Keratinocyte (primary cell): Measurements from ENCODE around the gene MRPL44. TPM values are rescaled to one million over a fixed set of nuclear protein-coding genes. Genes with fewer than 3 reads are reported as not detected.

ENCODE experiments used
- DNase-seq: peaks from one replicate; pipeline ENCODE4 v3.0.0-alpha.2; 2011; ENCODE audit warnings: low read depth, missing footprints, low spot score
- FAIRE-seq: peaks from 2 replicates; lab custom pipeline; 2011; peaks lifted over from hg19 to GRCh38; lab: Jason Lieb, UNC
- H2AFZ ChIP-seq: 2 replicates; pipeline ENCODE4 v1.6.0; 2012; ENCODE audit warnings: low read length, control low read depth, inconsistent platforms; ENCODE audit not compliant: control insufficient read depth
- H3K27ac ChIP-seq: 2 replicates; pipeline ENCODE4 v1.5.1; 2011; ENCODE audit warnings: low read length; ENCODE audit not compliant: control insufficient read depth, insufficient read depth
- H3K27me3 ChIP-seq: 3 replicates; pipeline ENCODE4 v1.6.0; 2011; ENCODE audit warnings: low read length; ENCODE audit not compliant: control insufficient read depth, insufficient read depth; ENCODE audit errors: extremely low read depth
- H3K36me3 ChIP-seq, 2 experiments: 2 replicates in 1 of 2; 3 replicates in 1 of 2; pipeline ENCODE4 v1.5.1; 2011; ENCODE audit warnings: low read length in 2 of 2, mild to moderate bottlenecking in 1 of 2; ENCODE audit not compliant: control insufficient read depth in 2 of 2, insufficient read depth in 2 of 2; ENCODE audit errors: extremely low read depth in 1 of 2
- H3K4me1 ChIP-seq: 3 replicates; pipeline ENCODE4 v1.5.1; 2011; ENCODE audit warnings: low read length; ENCODE audit not compliant: control insufficient read depth, insufficient read depth; ENCODE audit errors: extremely low read depth
- H3K4me2 ChIP-seq: 3 replicates; pipeline ENCODE4 v1.6.0; 2011; ENCODE audit warnings: low read depth, low read length; ENCODE audit not compliant: control insufficient read depth, insufficient read depth; ENCODE audit errors: extremely low read depth
- H3K4me3 ChIP-seq, 3 experiments: fragments of 200-600 bp in 1 of 3; sonication (generic) in 1 of 3; 2 replicates in 2 of 3; 3 replicates in 1 of 3; pipeline ENCODE4 v1.5.1; 2011 to 2016; ENCODE audit warnings: low read length in 3 of 3, mild to moderate bottlenecking in 3 of 3, control low read depth in 2 of 3, inconsistent platforms in 1 of 3, low read depth in 1 of 3, mixed read lengths in 1 of 3, mixed run types in 1 of 3, moderate library complexity in 1 of 3; ENCODE audit not compliant: control insufficient read depth in 2 of 3, insufficient read depth in 2 of 3; ENCODE audit errors: extremely low read depth in 1 of 3
- H3K79me2 ChIP-seq: 2 replicates; pipeline ENCODE4 v1.6.0; 2012; ENCODE audit warnings: low read length; ENCODE audit not compliant: control insufficient read depth, insufficient read depth
- H3K9ac ChIP-seq: 3 replicates; pipeline ENCODE4 v1.6.0; 2011; ENCODE audit warnings: low read length; ENCODE audit not compliant: control insufficient read depth, insufficient read depth; ENCODE audit errors: extremely low read depth
- H3K9me1 ChIP-seq: 3 replicates; pipeline ENCODE4 v1.6.0; 2011; ENCODE audit warnings: low read length; ENCODE audit not compliant: control insufficient read depth, insufficient read depth; ENCODE audit errors: extremely low read depth
- H3K9me3 ChIP-seq: 2 replicates; pipeline ENCODE4 v1.5.1; 2012; ENCODE audit warnings: low read depth, low read length; ENCODE audit not compliant: control insufficient read depth
- H4K20me1 ChIP-seq: 3 replicates; pipeline ENCODE4 v1.6.0; 2011; ENCODE audit warnings: low read length; ENCODE audit not compliant: control insufficient read depth, insufficient read depth; ENCODE audit errors: extremely low read depth
- EZH2 ChIP-seq: IDR thresholded peaks from one replicate; pipeline ENCODE4 v1.6.1; 2012; ENCODE audit warnings: inconsistent platforms, mild to moderate bottlenecking, low read length, moderate library complexity
- dilution Hi-C: fragments of 300-500 bp; cut with MboI; formaldehyde crosslinking; loops from one replicate; pipeline ENCODE4 v1.7.0; 2020; ENCODE audit warnings: low sequenced_read_pairs; ENCODE audit not compliant: extremely low pct_ligation_motif_present
- polyA plus RNA-seq, 5 experiments: library from polyadenylated mRNA; depleted of rRNA in 3 of 5; stranded (reverse) in 3 of 5; stranded (forward) in 1 of 5; unstranded in 1 of 5; fragments of >200 nt; gene quantifications; 1 replicate in 1 of 5; 2 replicates in 3 of 5; 3 replicates in 1 of 5; pipeline versions ENCODE4 v1.2.1 to v1.2.3, GENCODE V29; 2011 to 2012; ENCODE audit warnings: missing spikeins in 2 of 5, low read depth in 1 of 5, low replicate concordance in 1 of 5
- TF ChIP-seq, protein P1 (sequence below), 3 experiments: IDR thresholded peaks in 1 of 3; conservative IDR thresholded peaks in 1 of 3; optimal IDR thresholded peaks in 1 of 3; 2 replicates in 2 of 3; 3 replicates in 1 of 3; pipeline versions ENCODE3 to v1.5.1; 2011; ENCODE audit warnings: low read length in 3 of 3, mild to moderate bottlenecking in 3 of 3, moderate library complexity in 2 of 3, control low read depth in 1 of 3, inconsistent platforms in 1 of 3; ENCODE audit not compliant: insufficient read depth in 2 of 3; ENCODE audit errors: extremely low read depth in 1 of 3

The MRPL44 gene
- polyA plus RNA-seq, 1 donor (not counting 4 experiments of a cell fraction or from before 2014, with no cell fraction given) = 27.1 TPM

GRCh38 chr2:223989206-223989855 is 32.1 kb downstream of the MRPL44 start:
- Histone ChIP-seq H3K79me2 (no peaks in the 10 kb centered on the region), H3K27me3 (no peaks in the 10 kb centered on the region), H3K27ac (no peak overlapping the region), H2AFZ (no peak overlapping the region), H3K9me3 (no peaks in the 10 kb centered on the region), H3K9me1 (no peaks in the 10 kb centered on the region), H3K4me2 (no peak overlapping the region), H3K4me3 (no peak overlapping the region), H3K9ac (no peak overlapping the region), H3K4me1 (no peaks in the 10 kb centered on the region), H4K20me1 (no peaks in the 10 kb centered on the region), H3K36me3 (peaks cover 32 to 40% of the 10 kb centered on the region in 2 experiments)
- dilution Hi-C loops = loop anchor here (25.0 kb wide), 1 partner anchor 298 kb away; no protein-coding TSS in a partner anchor
- TF ChIP-seq, protein P1, sequence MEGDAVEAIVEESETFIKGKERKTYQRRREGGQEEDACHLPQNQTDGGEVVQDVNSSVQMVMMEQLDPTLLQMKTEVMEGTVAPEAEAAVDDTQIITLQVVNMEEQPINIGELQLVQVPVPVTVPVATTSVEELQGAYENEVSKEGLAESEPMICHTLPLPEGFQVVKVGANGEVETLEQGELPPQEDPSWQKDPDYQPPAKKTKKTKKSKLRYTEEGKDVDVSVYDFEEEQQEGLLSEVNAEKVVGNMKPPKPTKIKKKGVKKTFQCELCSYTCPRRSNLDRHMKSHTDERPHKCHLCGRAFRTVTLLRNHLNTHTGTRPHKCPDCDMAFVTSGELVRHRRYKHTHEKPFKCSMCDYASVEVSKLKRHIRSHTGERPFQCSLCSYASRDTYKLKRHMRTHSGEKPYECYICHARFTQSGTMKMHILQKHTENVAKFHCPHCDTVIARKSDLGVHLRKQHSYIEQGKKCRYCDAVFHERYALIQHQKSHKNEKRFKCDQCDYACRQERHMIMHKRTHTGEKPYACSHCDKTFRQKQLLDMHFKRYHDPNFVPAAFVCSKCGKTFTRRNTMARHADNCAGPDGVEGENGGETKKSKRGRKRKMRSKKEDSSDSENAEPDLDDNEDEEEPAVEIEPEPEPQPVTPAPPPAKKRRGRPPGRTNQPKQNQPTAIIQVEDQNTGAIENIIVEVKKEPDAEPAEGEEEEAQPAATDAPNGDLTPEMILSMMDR (optimal IDR thresholded peaks at IDR 0.05 in 1 of 3, IDR thresholded peaks at IDR 0.05 in 1 of 3, conservative IDR thresholded peaks at IDR 0.05 in 1 of 3; ENCODE audit: extremely low read depth in 1 of 3, insufficient read depth in 2 of 3, low read length in 3 of 3) = peak in 1 of 3 experiments; percentile 23
- TF ChIP-seq EZH2 = no peak
- FAIRE-seq (no peak), DNase-seq (no peak)

- FAIRE-seq = no peak
- Histone ChIP-seq H2AFZ (no peak overlapping the region), H3K9ac (no peak overlapping the region), H3K9me1 (no peaks in the 10 kb centered on the region), H3K27me3 (no peaks in the 10 kb centered on the region), H3K79me2 (no peaks in the 10 kb centered on the region), H4K20me1 (no peaks in the 10 kb centered on the region), H3K4me1 (no peaks in the 10 kb centered on the region), H3K4me2 (no peak overlapping the region), H3K9me3 (no peaks in the 10 kb centered on the region), H3K27ac (no peak overlapping the region), H3K4me3 (no peak overlapping the region), H3K36me3 (peaks cover 33 to 40% of the 10 kb centered on the region in 2 experiments)
- dilution Hi-C loops = loop anchor here (25.0 kb wide), 1 partner anchor 297 kb away; no protein-coding TSS in a partner anchor
- no peak for TF ChIP-seq EZH2
- TF ChIP-seq, protein P1 (optimal IDR thresholded peaks at IDR 0.05 in 1 of 3, IDR thresholded peaks at IDR 0.05 in 1 of 3, conservative IDR thresholded peaks at IDR 0.05 in 1 of 3; ENCODE audit: extremely low read depth in 1 of 3, insufficient read depth in 2 of 3, low read length in 3 of 3) = no peak
- DNase-seq = no peak
Measured at GRCh38 chr2:223989856-223990232, 32.6 kb downstream of the MRPL44 start.
